Activated naive CD4-positive, alpha-beta T cell treated with anti-CD3 and anti-CD28 coated beads, Interleukin-2, amount 50 U/mL, for 72 hours (primary cell): Measurements from ENCODE around the gene KIR2DL1. TPM values are rescaled to one million over a fixed set of nuclear protein-coding genes. Genes with fewer than 3 reads are reported as not detected.
"Not testable (repeated sequence)": the region's sequence is repeated elsewhere in the genome, so short reads cannot be mapped to it uniquely, and the experiment has no call there.

Source experiments
- ATAC-seq, 2 donors: fragments of 150-1000 bp; cut with Tn5 transposase; 2 replicates each; pipeline ENCODE4 v1.10.0; 2021; ENCODE audit warnings: mild to moderate bottlenecking in 2 of 2, moderate library complexity in 2 of 2
- DNase-seq, 2 donors: peaks; one replicate each; pipeline ENCODE4 v3.0.0; 2021 to 2022; ENCODE audit warnings: low spot score in 2 of 2
- H3K27ac Mint-ChIP-seq, 2 donors: one replicate each; pipeline ENCODE4 v1.8.0; 2022; ENCODE audit warnings: mild to moderate bottlenecking in 2 of 2, mixed read lengths in 2 of 2
- H3K36me3 Mint-ChIP-seq, 2 donors: one replicate each; pipeline ENCODE4 v1.8.0; 2022; ENCODE audit warnings: mixed read lengths in 2 of 2
- H3K9me3 Mint-ChIP-seq, 2 donors: one replicate each; pipeline ENCODE4 v1.8.0; 2022; ENCODE audit warnings: mixed read lengths in 2 of 2
- total RNA-seq, 2 donors: library from RNA; stranded (reverse); gene quantifications; one replicate each; pipeline ENCODE4 v1.2.3, GENCODE V29; 2022

Gene KIR2DL1
- total RNA-seq, result not detected

DNA sequence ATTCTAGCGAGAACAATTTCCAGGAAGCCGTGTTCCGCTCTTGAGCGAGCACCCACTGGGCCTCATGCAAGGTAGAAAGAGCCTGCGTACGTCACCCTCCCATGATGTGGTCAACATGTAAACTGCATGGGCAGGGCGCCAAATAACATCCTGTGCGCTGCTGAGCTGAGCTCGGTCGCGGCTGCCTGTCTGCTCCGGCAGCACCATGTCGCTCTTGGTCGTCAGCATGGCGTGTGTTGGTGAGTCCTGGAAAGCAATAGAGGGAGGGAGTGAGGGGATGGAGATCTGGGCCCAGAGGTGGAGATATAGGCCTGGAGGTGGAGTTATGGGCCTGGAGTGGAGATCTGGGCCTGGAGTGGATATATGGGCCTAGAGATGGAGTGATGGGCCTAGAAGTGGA is at the start of gene KIR2DL1:
Gene KIR2DL1 (plus strand): TSS at position 148 of the 400 bp plus-strand sequence. CDS start 58 bp downstream, at position 206.
- not testable (repeated sequence) for DNase-seq, ATAC-seq, H3K9me3 Mint-ChIP-seq, H3K36me3 Mint-ChIP-seq, H3K27ac Mint-ChIP-seq

DNA sequence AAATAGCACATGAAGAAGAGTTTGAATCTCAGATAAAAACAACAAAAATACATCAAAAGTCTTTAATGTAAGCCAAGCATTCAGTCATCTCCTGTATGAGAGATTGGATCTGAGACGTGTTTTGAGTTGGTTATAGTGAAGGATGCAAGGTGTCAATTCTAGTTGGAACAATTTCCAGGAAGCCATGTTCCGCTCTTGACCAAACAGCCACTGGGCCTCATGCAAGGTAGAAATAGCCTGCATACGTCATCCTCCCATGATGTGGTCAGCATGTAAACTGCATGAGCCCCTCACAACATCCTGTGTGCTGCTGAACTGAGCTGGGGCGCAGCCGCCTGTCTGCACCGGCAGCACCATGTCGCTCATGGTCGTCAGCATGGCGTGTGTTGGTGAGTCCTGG is 45.5 kb upstream of the KIR2DL1 start, which contains the start of gene KIR3DL3:
Gene KIR3DL3 (plus strand): TSS at position 301 of the 400 bp plus-strand sequence. CDS start 55 bp downstream, at position 356.
- no peak within 1 kb of the TSS for H3K27ac Mint-ChIP-seq
- DNase-seq (no peak), ATAC-seq (no peak)
- H3K36me3 Mint-ChIP-seq, result peaks cover 0 to 8% of the 10 kb centered on the region in 2 donors
- peaks cover 9 to 18% of the 10 kb centered on the region in 2 donors for H3K9me3 Mint-ChIP-seq

DNA sequence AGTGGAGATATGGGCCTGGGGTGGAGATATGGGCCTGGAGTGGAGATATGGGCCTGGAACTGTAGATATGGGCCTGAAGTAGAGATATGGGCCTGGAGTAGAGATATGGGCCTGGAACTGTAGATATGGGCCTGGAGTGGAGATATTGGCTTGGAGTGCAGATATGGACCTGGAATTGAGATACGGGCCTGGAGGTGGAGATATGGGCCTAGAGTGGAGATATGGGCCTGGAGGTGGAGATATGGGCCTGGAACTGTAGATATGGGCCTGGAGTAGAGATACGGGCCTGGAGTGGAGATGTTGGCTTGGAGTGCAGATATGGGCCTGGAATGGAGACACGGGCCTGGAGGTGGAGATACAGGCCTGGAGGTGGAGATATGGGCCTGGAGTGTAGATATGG is 44.9 kb upstream of the KIR2DL1 start:
- H3K36me3 Mint-ChIP-seq, result peaks cover 0 to 6% of the 10 kb centered on the region in 2 donors
- peaks cover 9 to 18% of the 10 kb centered on the region in 2 donors for H3K9me3 Mint-ChIP-seq
- ATAC-seq, result no peak

DNA sequence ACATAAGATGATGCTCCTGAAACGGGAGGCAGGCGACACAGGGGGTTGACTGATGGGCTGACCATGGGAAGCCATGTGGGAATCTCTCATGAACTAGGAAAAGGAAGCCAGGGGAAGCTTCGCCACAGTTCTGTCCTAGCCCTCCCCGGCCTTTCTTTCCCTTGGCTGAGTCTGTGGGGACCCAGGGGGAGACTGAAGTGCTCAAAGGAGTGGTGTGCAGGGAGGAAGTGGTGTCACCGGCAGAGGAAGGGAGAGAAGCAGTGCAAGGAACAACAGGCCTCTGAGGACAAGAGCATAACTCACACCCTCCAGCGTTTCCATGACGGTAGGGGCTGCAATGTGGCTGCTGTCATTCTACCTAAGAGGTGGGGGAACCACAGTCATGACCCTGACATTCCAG is 44.3 kb upstream of the KIR2DL1 start:
- no peak overlapping the region for H3K27ac Mint-ChIP-seq
- DNase-seq (no peak), ATAC-seq (no peak)
- H3K9me3 Mint-ChIP-seq, result peaks cover 9 to 15% of the 10 kb centered on the region in 2 donors
- H3K36me3 Mint-ChIP-seq, result peaks cover 0 to 6% of the 10 kb centered on the region in 2 donors

More for the DNA sequence above, 44.9 kb upstream of the KIR2DL1 start:
- H3K27ac Mint-ChIP-seq, result no peak overlapping the region
- no peak for DNase-seq

DNA sequence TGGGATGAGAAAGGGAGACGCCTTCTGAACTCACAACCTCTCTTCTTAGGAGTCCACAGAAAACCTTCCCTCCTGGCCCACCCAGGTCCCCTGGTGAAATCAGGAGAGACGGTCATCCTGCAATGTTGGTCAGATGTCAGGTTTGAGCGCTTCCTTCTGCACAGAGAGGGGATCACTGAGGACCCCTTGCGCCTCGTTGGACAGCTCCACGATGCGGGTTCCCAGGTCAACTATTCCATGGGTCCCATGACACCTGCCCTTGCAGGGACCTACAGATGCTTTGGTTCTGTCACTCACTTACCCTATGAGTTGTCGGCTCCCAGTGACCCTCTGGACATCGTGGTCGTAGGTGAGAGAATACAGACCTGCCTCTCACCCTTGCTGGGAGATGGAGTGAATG is 42.0 kb upstream of the KIR2DL1 start:
- Mint-ChIP-seq H3K27ac (no peak overlapping the region), H3K36me3 (peaks cover 0 to 6% of the 10 kb centered on the region in 2 donors)

DNA sequence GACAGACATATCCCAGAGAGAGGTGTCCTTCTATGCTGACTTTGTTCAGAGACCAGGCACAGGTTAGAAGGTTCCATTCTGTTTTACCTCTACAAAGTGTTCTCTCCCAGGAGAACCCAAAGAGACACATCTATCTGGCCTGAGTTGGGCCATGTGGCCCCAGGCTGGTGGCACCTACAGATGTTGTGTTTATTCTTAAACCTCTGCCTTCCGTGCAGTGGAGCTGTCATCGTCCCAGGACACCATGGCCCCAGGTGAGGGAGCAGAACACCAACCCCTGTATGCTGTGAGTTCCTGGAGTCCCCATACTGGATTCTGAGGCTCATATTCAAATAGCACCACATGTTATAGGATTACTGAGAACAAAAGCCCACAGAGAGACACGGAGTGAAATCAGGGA is 41.4 kb upstream of the KIR2DL1 start:
- peaks cover 4 to 9% of the 10 kb centered on the region in 2 donors for H3K9me3 Mint-ChIP-seq
- peaks cover 0 to 6% of the 10 kb centered on the region in 2 donors for H3K36me3 Mint-ChIP-seq
- ATAC-seq, result no peak
- no peak overlapping the region for H3K27ac Mint-ChIP-seq
- DNase-seq, result no peak

More for the DNA sequence above, 42.0 kb upstream of the KIR2DL1 start:
- no peak for DNase-seq
- no peak for ATAC-seq
- H3K9me3 Mint-ChIP-seq, result peaks cover 4 to 9% of the 10 kb centered on the region in 2 donors

DNA sequence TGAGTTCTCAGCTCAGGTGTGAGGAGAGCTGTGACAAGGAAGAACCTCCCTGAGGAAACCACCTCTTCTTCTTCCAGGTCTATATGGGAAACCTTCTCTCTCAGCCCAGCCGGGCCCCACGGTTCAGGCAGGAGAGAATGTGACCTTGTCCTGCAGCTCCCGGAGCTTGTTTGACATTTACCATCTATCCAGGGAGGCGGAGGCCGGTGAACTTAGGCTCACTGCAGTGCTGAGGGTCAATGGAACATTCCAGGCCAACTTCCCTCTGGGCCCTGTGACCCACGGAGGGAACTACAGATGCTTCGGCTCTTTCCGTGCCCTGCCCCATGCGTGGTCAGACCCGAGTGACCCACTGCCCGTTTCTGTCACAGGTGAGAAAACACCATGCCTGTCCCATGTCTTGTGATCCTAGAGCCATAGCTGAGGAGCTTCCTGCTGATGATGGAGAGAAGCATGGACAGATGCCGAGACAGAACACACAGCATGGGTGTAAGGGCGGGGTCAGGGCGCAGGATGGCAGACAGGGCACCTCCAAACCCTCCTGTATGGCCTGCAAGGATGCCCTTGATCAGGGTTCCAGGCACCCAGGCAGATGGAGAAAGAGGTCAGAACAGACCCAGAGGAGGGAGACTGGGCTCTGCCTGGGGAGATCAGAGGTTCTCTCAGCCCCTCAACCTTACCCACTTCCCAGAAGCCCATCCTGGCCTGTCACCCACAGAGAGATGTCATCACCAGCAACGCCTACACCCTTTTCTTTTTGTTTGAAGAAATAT is 40.0 kb upstream of the KIR2DL1 start:
- peaks cover 0 to 15% of the 10 kb centered on the region in 2 donors for H3K36me3 Mint-ChIP-seq
- H3K27ac Mint-ChIP-seq, result no peak overlapping the region
- ATAC-seq, result no peak
- DNase-seq, result no peak
- peaks cover 4 to 16% of the 10 kb centered on the region in 2 donors for H3K9me3 Mint-ChIP-seq

DNA sequence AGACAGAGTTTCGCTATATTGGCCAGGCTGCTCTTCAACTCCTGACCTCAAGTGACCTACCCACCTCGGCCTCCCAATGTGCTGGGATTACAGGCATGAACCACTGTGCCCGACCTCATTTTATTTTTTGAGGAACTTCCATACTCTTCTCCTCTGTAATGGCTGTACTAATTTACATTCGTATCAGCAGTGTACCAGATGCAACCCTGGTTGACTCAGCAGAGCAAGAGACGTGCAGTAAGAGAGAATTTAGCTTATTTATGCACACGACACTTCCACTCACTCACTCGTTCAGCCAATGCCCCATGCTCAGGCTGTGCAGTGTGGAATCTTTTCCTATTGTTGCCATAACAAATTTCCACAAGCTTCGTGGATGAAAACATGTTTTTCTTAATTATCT is 38.4 kb upstream of the KIR2DL1 start:
- peaks cover 4 to 16% of the 10 kb centered on the region in 2 donors for H3K9me3 Mint-ChIP-seq
- H3K27ac Mint-ChIP-seq, result no peak overlapping the region
- DNase-seq (no peak), ATAC-seq (no peak)
- peaks cover 0 to 12% of the 10 kb centered on the region in 2 donors for H3K36me3 Mint-ChIP-seq

DNA sequence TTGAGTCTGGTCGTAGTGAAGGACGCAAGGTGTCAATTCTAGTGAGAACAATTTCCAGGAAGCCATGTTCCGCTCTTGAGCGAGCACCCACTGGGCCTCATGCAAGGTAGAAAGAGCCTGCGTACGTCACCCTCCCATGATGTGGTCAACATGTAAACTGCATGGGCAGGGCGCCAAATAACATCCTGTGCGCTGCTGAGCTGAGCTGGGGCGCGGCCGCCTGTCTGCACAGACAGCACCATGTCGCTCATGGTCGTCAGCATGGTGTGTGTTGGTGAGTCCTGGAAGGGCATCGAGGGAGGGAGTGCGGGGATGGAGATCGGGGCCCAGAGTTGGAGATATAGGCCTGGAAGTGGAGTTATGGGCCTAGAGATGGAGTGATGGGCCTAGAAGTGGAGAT is 31.3 kb upstream of the KIR2DL1 start, which contains the start of gene KIR2DL3:
Gene KIR2DL3 (plus strand): TSS at position 208 of the 400 bp plus-strand sequence. CDS start 33 bp downstream, at position 241.
- peak within 1 kb of the TSS in 1 of 2 donors; percentile 53 for H3K27ac Mint-ChIP-seq
- not testable (repeated sequence) for ATAC-seq, H3K36me3 Mint-ChIP-seq, DNase-seq, H3K9me3 Mint-ChIP-seq

DNA sequence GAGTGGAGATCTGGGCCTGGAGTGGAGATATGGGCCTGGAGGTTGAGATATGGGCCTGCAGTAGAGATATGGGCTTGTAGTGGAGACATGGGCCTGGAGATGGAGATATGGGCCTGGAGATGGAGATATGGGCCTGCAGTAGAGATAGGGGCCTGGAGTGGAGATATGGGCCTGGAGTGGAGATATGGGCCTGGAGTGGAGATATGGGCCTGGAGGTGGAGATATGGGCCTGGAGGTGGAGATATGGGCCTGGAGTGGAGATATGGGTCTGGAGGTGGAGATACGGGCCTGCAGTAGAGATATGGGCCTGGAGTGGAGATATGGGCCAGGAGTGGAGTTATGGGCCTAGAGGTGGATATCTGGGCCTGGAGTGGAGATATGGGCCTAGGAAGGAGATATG is 30.9 kb upstream of the KIR2DL1 start:
- Mint-ChIP-seq H3K36me3 (peaks cover 0 to 7% of the 10 kb centered on the region in 2 donors), H3K27ac (peak overlapping the region in 1 of 2 donors; percentile 53), H3K9me3 (peaks cover 0 to 5% of the 10 kb centered on the region in 2 donors)
- DNase-seq (no peak), ATAC-seq (no peak)

DNA sequence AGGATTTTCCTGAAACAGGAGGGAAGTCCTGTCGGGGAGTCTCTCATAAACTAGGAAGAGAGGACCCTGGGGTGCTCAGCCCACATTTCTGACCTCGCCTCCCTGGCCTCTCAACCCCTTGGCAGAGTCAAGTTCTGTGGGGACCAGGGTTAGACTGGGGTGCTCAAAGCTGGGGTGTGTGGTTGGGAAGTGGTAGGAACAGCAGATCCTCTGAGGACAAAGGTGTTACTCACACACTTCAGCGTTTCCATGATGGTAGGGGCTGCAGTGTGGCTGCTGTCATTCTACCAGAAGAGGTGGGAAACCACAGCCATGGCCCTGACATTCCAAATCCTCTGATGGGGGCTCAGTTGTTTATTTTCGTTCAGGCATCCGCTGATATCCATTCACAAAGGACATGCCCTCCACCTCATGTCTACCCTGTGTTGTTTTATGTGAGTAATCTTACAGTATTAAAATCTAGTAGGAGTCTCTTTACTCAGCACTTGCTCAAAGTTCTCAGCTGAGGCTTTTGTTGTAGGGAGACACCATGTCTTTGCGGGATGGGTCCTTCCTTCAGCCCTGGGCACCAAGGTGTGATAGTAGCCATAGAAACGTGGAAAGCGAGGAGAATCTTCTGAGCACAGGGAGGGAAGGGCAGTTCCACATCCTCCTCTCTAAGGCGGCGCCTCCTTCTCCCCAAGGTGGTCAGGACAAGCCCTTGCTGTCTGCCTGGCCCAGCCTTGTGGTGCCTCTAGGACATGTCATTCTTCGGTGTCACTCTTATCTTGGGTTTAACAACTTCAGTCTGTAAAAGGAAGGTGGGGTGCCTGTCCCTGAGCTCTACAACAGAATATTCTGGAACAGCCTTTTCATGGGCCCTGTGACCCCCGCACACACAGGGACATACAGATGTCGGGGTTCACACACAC is 29.8 kb upstream of the KIR2DL1 start:
- ATAC-seq (peak in 1 of 2 donors; percentile 28), DNase-seq (no peak)
- Mint-ChIP-seq H3K9me3 (no peaks in the 10 kb centered on the region), H3K36me3 (no peaks in the 10 kb centered on the region), H3K27ac (no peak overlapping the region)

DNA sequence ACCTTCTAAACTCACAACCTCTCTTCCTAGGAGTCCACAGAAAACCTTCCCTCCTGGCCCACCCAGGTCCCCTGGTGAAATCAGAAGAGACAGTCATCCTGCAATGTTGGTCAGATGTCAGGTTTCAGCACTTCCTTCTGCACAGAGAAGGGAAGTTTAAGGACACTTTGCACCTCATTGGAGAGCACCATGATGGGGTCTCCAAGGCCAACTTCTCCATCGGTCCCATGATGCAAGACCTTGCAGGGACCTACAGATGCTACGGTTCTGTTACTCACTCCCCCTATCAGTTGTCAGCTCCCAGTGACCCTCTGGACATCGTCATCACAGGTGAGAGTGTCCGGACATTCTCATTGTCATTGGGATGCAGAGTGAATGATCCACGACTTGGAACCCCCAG is 27.6 kb upstream of the KIR2DL1 start:
- not testable (repeated sequence) for H3K9me3 Mint-ChIP-seq, H3K27ac Mint-ChIP-seq, H3K36me3 Mint-ChIP-seq, ATAC-seq, DNase-seq

DNA sequence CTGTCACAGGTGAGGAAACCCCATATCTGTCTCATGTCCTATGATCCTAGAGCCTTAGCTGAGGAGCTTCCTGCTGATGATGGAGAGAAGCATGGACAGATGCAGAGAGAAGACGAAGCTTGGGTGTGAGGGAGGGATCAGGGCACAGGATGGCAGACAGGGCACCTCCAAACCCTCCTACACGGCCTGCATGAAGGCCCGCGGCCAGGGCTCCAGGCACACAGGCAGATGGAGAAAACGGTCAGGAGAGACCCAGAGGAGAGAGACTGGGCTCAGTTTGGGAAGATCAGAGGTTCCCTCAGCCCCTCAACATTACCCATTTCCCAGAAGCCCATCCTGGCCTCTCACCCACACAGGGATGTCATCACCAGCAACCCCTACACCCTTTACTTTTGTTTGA is 25.5 kb upstream of the KIR2DL1 start:
- H3K36me3 Mint-ChIP-seq, ATAC-seq, H3K27ac Mint-ChIP-seq, H3K9me3 Mint-ChIP-seq, DNase-seq: not testable (repeated sequence)

DNA sequence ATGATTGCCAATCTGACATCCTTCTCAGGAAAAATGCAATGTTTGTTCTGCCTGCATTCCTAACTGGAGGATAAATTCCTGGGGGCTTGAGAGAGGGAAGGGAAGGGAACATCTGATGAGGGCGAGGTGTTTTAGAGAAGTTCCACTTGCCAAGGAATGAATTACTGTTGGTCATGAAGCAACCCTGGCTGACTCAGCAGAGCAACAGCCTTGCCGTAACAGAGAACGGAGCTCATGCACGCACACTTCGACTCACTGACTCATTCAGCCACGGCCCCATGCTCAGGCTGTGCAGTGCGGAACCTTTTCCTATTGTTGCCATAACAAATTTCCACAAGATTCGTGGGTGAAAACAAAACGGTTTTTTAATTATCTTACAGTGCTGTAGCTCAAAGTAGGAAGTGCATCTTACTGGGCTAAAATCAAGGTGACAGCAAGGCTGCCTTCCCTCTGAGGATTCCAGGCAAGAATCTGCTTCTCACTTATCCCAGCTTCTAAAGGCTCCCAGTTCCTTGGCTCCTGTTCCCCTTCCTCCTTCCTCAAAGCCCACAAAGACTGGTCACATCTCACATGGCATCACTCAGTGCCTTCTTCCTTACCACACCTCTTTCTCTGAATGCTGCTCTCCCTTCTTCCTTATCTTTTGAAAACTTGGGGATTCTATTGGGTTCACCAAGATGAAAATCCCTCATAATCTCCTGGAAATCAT is 21.8 kb upstream of the KIR2DL1 start:
- H3K36me3 Mint-ChIP-seq, DNase-seq, ATAC-seq, H3K9me3 Mint-ChIP-seq, H3K27ac Mint-ChIP-seq: not testable (repeated sequence)

DNA sequence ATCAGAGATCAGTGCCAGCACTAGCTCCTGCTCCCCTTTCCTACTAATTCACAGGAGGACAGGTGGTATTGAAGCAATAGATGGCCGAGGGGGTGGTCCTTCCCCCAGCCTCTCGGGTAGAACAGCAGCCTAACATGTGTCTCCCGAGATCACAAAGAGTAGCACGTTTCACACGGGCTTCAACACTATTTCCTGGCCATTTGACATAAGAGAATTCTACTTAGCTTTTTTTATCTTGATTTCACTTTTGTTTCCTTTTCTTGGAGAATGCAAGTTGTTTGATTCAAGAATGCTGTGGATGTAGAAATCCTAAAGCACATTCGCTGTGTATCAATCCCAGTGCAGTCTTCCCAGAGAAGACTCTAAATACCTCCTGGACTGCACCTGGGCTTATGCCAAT is 19.3 kb upstream of the KIR2DL1 start:
- not testable (repeated sequence) for H3K9me3 Mint-ChIP-seq, ATAC-seq, H3K36me3 Mint-ChIP-seq, DNase-seq, H3K27ac Mint-ChIP-seq
